ENCODE results near the gene POT1. TPM values are rescaled to one million over a fixed set of nuclear protein-coding genes. Genes with fewer than 3 reads are reported as not detected.

The POT1 gene
- total RNA-seq, 1 experiment from 2014 or later: 20.2 TPM

DNA sequence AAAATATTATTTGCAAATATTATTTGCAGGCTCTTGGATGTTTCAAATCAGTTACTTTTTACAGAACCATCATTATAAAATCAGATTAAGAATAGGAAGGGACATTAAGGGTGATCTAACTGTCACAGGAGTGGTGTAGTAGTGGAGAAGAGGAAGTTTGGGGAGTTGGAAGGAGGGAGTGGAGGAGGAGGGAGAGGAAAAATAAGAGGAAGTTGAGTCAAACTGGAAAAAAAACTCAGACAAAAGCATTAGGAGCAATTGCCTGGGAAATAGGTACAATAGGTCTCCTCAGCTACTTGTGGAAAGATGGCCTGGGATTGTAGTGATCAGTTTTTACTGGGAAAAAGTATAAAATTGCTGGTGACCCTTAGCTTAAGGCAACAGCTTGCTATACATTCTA is 86.3 kb downstream of the POT1 start:
- Histone ChIP-seq H3K9me3 (ENCODE audit: low read length) (no peaks in the 10 kb centered on the region), H3K79me2 (ENCODE audit: low read length) (no peaks in the 10 kb centered on the region), H4K20me1 (ENCODE audit: low read length) (no peaks in the 10 kb centered on the region), H3K4me2 (ENCODE audit: low read length) (no peak overlapping the region), H3K4me1 (ENCODE audit: insufficient read depth, low read length) (no peaks in the 10 kb centered on the region), H3F3A (ENCODE audit: low read length, unreplicated experiment) (no peaks in the 10 kb centered on the region), H3K27ac (ENCODE audit: low read length) (no peak overlapping the region), H3K9me2 (replicated peaks; ENCODE audit: low read length) (no peaks in the 10 kb centered on the region), H3K9ac (ENCODE audit: low read length) (no peak overlapping the region), H3K36me3 (ENCODE audit: low read depth, low read length) (peaks cover 9% of the 10 kb centered on the region; the same call in 1 of the 2 replicates), H2AFZ (ENCODE audit: low read length) (no peak overlapping the region), H3K4me3 (ENCODE audit: low read length) (no peak overlapping the region), H3K27me3 (ENCODE audit: low read length) (no peaks in the 10 kb centered on the region)
- TF ChIP-seq, protein P1, sequence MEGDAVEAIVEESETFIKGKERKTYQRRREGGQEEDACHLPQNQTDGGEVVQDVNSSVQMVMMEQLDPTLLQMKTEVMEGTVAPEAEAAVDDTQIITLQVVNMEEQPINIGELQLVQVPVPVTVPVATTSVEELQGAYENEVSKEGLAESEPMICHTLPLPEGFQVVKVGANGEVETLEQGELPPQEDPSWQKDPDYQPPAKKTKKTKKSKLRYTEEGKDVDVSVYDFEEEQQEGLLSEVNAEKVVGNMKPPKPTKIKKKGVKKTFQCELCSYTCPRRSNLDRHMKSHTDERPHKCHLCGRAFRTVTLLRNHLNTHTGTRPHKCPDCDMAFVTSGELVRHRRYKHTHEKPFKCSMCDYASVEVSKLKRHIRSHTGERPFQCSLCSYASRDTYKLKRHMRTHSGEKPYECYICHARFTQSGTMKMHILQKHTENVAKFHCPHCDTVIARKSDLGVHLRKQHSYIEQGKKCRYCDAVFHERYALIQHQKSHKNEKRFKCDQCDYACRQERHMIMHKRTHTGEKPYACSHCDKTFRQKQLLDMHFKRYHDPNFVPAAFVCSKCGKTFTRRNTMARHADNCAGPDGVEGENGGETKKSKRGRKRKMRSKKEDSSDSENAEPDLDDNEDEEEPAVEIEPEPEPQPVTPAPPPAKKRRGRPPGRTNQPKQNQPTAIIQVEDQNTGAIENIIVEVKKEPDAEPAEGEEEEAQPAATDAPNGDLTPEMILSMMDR (conservative IDR thresholded peaks at IDR 0.05; ENCODE audit: low read depth, low read length): no peak
- TF ChIP-seq EZH2 (IDR thresholded peaks at IDR 0.05; ENCODE audit: low read length, unreplicated experiment): no peak
- TF ChIP-seq EZH2phosphoT487 (IDR thresholded peaks at IDR 0.05; ENCODE audit: borderline replicate concordance, low read length): no peak
- ChIA-PET POLR2A (ENCODE audit: unreplicated experiment) (interaction anchor here (0.5 to 0.7 kb wide), 2 partner anchors 27 to 77 kb away, joined by 3 read pairs; no protein-coding TSS in a partner anchor), CTCF (interaction anchor here (0.6 to 1.1 kb wide), 2 partner anchors 9 to 77 kb away, joined by 3 to 4 read pairs; no protein-coding TSS in a partner anchor)
- DNase-seq: no peak
- BruUV-seq (replicated peaks): no TSS peak
- intact Hi-C loops (cut with micrococcal nuclease): loop anchor here (5.0 kb wide), 3 partner anchors 56 to 741 kb away; no protein-coding TSS in a partner anchor
- ATAC-seq: no peak

DNA sequence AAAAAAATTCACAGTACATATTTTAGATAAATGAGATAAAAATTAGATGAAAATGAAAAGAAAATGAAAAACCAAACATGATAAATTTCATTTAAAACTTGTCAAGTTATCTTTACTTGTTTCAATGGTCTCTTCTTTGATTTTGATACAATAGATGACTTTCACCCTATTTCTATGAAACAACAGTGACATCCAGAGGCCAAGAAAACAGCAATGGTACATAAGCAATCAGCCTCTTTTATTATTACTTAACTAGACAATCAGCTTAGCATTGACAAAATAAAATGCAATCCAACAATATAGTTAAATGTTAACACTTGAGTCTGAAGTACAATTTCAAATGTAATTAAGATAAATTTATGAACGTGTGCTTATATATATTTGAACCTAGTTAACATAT is 89.2 kb downstream of the POT1 start:
- Histone ChIP-seq H3K9ac (ENCODE audit: low read length) (no peak overlapping the region), H3K4me3 (ENCODE audit: low read length) (no peak overlapping the region), H3K27me3 (ENCODE audit: low read length) (no peaks in the 10 kb centered on the region), H3K4me1 (ENCODE audit: insufficient read depth, low read length) (no peaks in the 10 kb centered on the region), H3K4me2 (ENCODE audit: low read length) (no peak overlapping the region), H3K9me3 (ENCODE audit: low read length) (no peaks in the 10 kb centered on the region), H2AFZ (ENCODE audit: low read length) (no peak overlapping the region), H3K79me2 (ENCODE audit: low read length) (no peaks in the 10 kb centered on the region), H4K20me1 (ENCODE audit: low read length) (no peaks in the 10 kb centered on the region), H3K36me3 (ENCODE audit: low read depth, low read length) (no peaks in the 10 kb centered on the region), H3F3A (ENCODE audit: low read length, unreplicated experiment) (no peaks in the 10 kb centered on the region), H3K27ac (ENCODE audit: low read length) (no peak overlapping the region), H3K9me2 (replicated peaks; ENCODE audit: low read length) (no peaks in the 10 kb centered on the region)
- no TSS peak for BruUV-seq (replicated peaks)
- TF ChIP-seq, protein P1 (conservative IDR thresholded peaks at IDR 0.05; ENCODE audit: low read depth, low read length): peak; percentile 72
- no peak for TF ChIP-seq EZH2 (IDR thresholded peaks at IDR 0.05; ENCODE audit: low read length, unreplicated experiment)
- CTCF ChIA-PET: interaction anchor here (0.6 kb wide), 1 partner anchor 12 kb away, joined by 3 read pairs; no protein-coding TSS in a partner anchor
- DNase-seq (peak; percentile 47), ATAC-seq (peak; percentile 54)
- POLR2A ChIA-PET (ENCODE audit: unreplicated experiment): no interaction called here
- intact Hi-C loops (cut with micrococcal nuclease): loop anchor here (1.0 to 5.0 kb wide), 5 partner anchors 44 to 738 kb away; no protein-coding TSS in a partner anchor

DNA sequence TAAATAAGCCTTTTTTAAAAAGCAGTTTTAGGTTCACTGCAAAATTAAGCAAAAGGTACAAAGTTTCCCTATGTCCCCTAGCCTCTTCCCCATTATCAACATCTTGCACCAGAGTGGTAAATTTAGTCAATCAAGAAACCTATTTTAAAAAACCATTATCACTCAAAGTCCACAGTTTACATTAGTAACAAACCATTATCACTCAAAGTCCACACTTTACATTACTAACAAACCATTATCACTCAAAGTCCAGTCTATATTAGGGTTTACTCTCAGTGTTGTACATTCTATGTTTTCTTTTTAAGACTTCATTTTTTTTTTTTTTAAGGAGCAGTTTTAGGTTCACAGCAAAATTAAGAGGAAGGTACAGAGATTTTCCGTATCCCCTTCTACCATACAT is 89.9 kb downstream of the POT1 start:
- no TSS peak for BruUV-seq (replicated peaks)
- Histone ChIP-seq H3K27me3 (ENCODE audit: low read length) (no peaks in the 10 kb centered on the region), H3K36me3 (ENCODE audit: low read depth, low read length) (no peaks in the 10 kb centered on the region), H3K79me2 (ENCODE audit: low read length) (no peaks in the 10 kb centered on the region), H3K4me1 (ENCODE audit: insufficient read depth, low read length) (no peaks in the 10 kb centered on the region), H3F3A (ENCODE audit: low read length, unreplicated experiment) (no peaks in the 10 kb centered on the region), H2AFZ (ENCODE audit: low read length) (no peak overlapping the region), H4K20me1 (ENCODE audit: low read length) (no peaks in the 10 kb centered on the region), H3K9ac (ENCODE audit: low read length) (no peak overlapping the region), H3K4me3 (ENCODE audit: low read length) (no peak overlapping the region), H3K4me2 (ENCODE audit: low read length) (no peak overlapping the region), H3K9me3 (ENCODE audit: low read length) (no peaks in the 10 kb centered on the region), H3K27ac (ENCODE audit: low read length) (no peak overlapping the region), H3K9me2 (replicated peaks; ENCODE audit: low read length) (no peaks in the 10 kb centered on the region)
- ChIA-PET POLR2A (ENCODE audit: unreplicated experiment) (no interaction called here), CTCF (interaction anchor here (0.6 kb wide), 1 partner anchor 685 kb away, joined by 3 read pairs; no protein-coding TSS in a partner anchor)
- intact Hi-C loops (cut with micrococcal nuclease): loop anchor here (1.0 to 5.0 kb wide), 5 partner anchors 43 to 737 kb away; no protein-coding TSS in a partner anchor
- no peak for ATAC-seq
- DNase-seq: no peak
- TF ChIP-seq, protein P1 (conservative IDR thresholded peaks at IDR 0.05; ENCODE audit: low read depth, low read length): no peak
- TF ChIP-seq EZH2phosphoT487 (IDR thresholded peaks at IDR 0.05; ENCODE audit: borderline replicate concordance, low read length): no peak
- TF ChIP-seq EZH2 (IDR thresholded peaks at IDR 0.05; ENCODE audit: low read length, unreplicated experiment): no peak
